ENCODE measurements around the gene ENAM. TPM values are rescaled to one million over a fixed set of nuclear protein-coding genes. Genes with fewer than 3 reads are reported as not detected.

The ENAM gene
- total and polyA plus RNA-seq, 10 of the 15 experiments (the other 5 are each of a cell fraction or from before 2014, with no cell fraction given): 0.04 to 1.3 (median 0.21) TPM

GRCh38 chr4:70600305-70600704, 28.2 kb upstream of the ENAM start (continued):
- TF ChIP-seq MEF2A (IDR thresholded peaks at IDR 0.05; ENCODE audit: insufficient read depth, low read depth, low read length): no peak

GRCh38 chr4:70600977-70601376, 27.6 kb upstream of the ENAM start:
- no peaks in the 10 kb centered on the region; a peak in 1 of 4 replicates for H3K27me3 ChIP-seq (replicated peaks in 1 of 2; ENCODE audit: control insufficient read depth in 2 of 2, insufficient read depth in 2 of 2, low read length in 1 of 2)
- no peaks in the 10 kb centered on the region for H3K4me1 ChIP-seq (ENCODE audit: control insufficient read depth, insufficient read depth, low read length)
- H2AFZ ChIP-seq (ENCODE audit: control insufficient read depth, low read depth, low read length): no peak overlapping the region
- H3K27ac ChIP-seq (ENCODE audit: control insufficient read depth, insufficient read depth): no peak overlapping the region
- in situ Hi-C loops (cut with MboI) (loop anchor here (25.0 kb wide), 2 partner anchors 1111 to 1686 kb away; no protein-coding TSS in a partner anchor), intact Hi-C loops (cut with micrococcal nuclease; ENCODE audit: unreplicated experiment) (loop anchor here (1.0 to 10.0 kb wide), 4 partner anchors 409 to 1704 kb away; no protein-coding TSS in a partner anchor)
- DNase-seq (ENCODE audit: low read depth, low spot score): no peak
- ChIA-PET SMC1A (ENCODE audit: uncharacterized antibody, unreplicated experiment) (interaction anchor here (0.6 to 2.5 kb wide), 12 partner anchors 10 to 1645 kb away, joined by 3 to 11 read pairs (median 4); partner anchors contain the start of gene UTP3), RAD21 (ENCODE audit: unreplicated experiment) (interaction anchor here (0.6 to 1.7 kb wide), 5 partner anchors 103 to 425 kb away, joined by 3 to 6 read pairs (median 4); no protein-coding TSS in a partner anchor), POLR2A (no interaction called here), CTCF (interaction anchor here (0.7 to 2.0 kb wide), 14 partner anchors 11 to 1112 kb away, joined by 3 to 8 read pairs (median 4); no protein-coding TSS in a partner anchor)
- no peaks in the 10 kb centered on the region for H3K79me2 ChIP-seq (ENCODE audit: control insufficient read depth, insufficient read depth, low read length)
- no peak overlapping the region for H3K4me3 ChIP-seq
- no peaks in the 10 kb centered on the region for H4K20me1 ChIP-seq (ENCODE audit: control insufficient read depth, insufficient read depth)
- no peaks in the 10 kb centered on the region for H3K9me3 ChIP-seq (replicated peaks; ENCODE audit: control insufficient read depth, insufficient read depth, low read length)
- 52% methylated on average over 5 of the region's 5 CpGs for WGBS (ENCODE audit: insufficient coverage, insufficient replicate concordance, low lambda C conversion rate, missing lambda C conversion rate)
- H3K9ac ChIP-seq (ENCODE audit: control insufficient read depth, insufficient read depth, low read length): no peak overlapping the region
- FAIRE-seq: no peak
- TF ChIP-seq, protein P1, sequence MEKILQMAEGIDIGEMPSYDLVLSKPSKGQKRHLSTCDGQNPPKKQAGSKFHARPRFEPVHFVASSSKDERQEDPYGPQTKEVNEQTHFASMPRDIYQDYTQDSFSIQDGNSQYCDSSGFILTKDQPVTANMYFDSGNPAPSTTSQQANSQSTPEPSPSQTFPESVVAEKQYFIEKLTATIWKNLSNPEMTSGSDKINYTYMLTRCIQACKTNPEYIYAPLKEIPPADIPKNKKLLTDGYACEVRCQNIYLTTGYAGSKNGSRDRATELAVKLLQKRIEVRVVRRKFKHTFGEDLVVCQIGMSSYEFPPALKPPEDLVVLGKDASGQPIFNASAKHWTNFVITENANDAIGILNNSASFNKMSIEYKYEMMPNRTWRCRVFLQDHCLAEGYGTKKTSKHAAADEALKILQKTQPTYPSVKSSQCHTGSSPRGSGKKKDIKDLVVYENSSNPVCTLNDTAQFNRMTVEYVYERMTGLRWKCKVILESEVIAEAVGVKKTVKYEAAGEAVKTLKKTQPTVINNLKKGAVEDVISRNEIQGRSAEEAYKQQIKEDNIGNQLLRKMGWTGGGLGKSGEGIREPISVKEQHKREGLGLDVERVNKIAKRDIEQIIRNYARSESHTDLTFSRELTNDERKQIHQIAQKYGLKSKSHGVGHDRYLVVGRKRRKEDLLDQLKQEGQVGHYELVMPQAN (conservative IDR thresholded peaks at IDR 0.05): no peak
- no peak overlapping the region for H3K4me2 ChIP-seq (ENCODE audit: control insufficient read depth, insufficient read depth)
- no TSS peak for BruUV-seq (replicated peaks)
- no peak for ATAC-seq
- no peaks in the 10 kb centered on the region for H3K36me3 ChIP-seq (ENCODE audit: control insufficient read depth in 2 of 2, insufficient read depth in 2 of 2, low read length in 1 of 2)

Measured in GM12878 (cell line).